ENCODE data around the gene SLCO1B3.
"Not testable (repeated sequence)": the region's sequence is repeated elsewhere in the genome, so short reads cannot be mapped to it uniquely, and the experiment has no call there.

The SLCO1B3 gene

GRCh38 chr12:20810487-20810886, at the start of gene SLCO1B3:
Gene SLCO1B3 (plus strand): TSS chr12:20810705. CDS start chr12:20815739, 5,034 bp downstream.
- no peak for DNase-seq (ENCODE audit: low spot score)

GRCh38 chr12:20777420-20777819, 33.1 kb upstream of the SLCO1B3 start:
- DNase-seq (ENCODE audit: low spot score) = no peak

- DNase-seq (ENCODE audit: low spot score) = no peak
These were observed 31.5 kb upstream of the SLCO1B3 start for GRCh38 chr12:20778969-20779368.

GRCh38 chr12:20779971-20780370, 30.5 kb upstream of the SLCO1B3 start:
- not testable (repeated sequence) for DNase-seq (ENCODE audit: low spot score)

- not testable (repeated sequence) for DNase-seq (ENCODE audit: low spot score)
These were observed 26.6 kb upstream of the SLCO1B3 start for GRCh38 chr12:20783796-20784357.

GRCh38 chr12:20792971-20793370, 17.5 kb upstream of the SLCO1B3 start:
- no peak for DNase-seq (ENCODE audit: low spot score)

- DNase-seq (ENCODE audit: low spot score) = no peak
These were observed 12.0 kb upstream of the SLCO1B3 start for GRCh38 chr12:20798554-20798953.

GRCh38 chr12:20800160-20800559, 10.3 kb upstream of the SLCO1B3 start:
- no peak for DNase-seq (ENCODE audit: low spot score)

- DNase-seq (ENCODE audit: low spot score) = no peak
These were observed 9.5 kb upstream of the SLCO1B3 start for GRCh38 chr12:20801035-20801434.

GRCh38 chr12:20805921-20806320, 4.6 kb upstream of the SLCO1B3 start:
- DNase-seq (ENCODE audit: low spot score) = no peak

- no peak for DNase-seq (ENCODE audit: low spot score)
These were observed 3.1 kb upstream of the SLCO1B3 start for GRCh38 chr12:20807192-20808080.

- no peak for DNase-seq (ENCODE audit: low spot score)
These were observed 2.0 kb upstream of the SLCO1B3 start for GRCh38 chr12:20808521-20808920.

GRCh38 chr12:20815574-20815973, 5.1 kb downstream of the SLCO1B3 start:
- DNase-seq (ENCODE audit: low spot score) = no peak

- no peak for DNase-seq (ENCODE audit: low spot score)
These were observed 11.9 kb downstream of the SLCO1B3 start for GRCh38 chr12:20822415-20822814.

- no peak for DNase-seq (ENCODE audit: low spot score)
These were observed 12.4 kb downstream of the SLCO1B3 start for GRCh38 chr12:20822925-20823324.

GRCh38 chr12:20829919-20830318, 19.4 kb downstream of the SLCO1B3 start:
- DNase-seq (ENCODE audit: low spot score) = no peak

- DNase-seq (ENCODE audit: low spot score) = no peak
These were observed 20.0 kb downstream of the SLCO1B3 start for GRCh38 chr12:20830456-20830855.

- DNase-seq (ENCODE audit: low spot score) = no peak
These were observed 22.4 kb downstream of the SLCO1B3 start for GRCh38 chr12:20832911-20833310.

GRCh38 chr12:20852649-20853048, 42.1 kb downstream of the SLCO1B3 start:
- no peak for DNase-seq (ENCODE audit: low spot score)

- no peak for DNase-seq (ENCODE audit: low spot score)
These were observed 52.6 kb downstream of the SLCO1B3 start for GRCh38 chr12:20863056-20863455.

GRCh38 chr12:20865873-20866272, 55.4 kb downstream of the SLCO1B3 start:
- no peak for DNase-seq (ENCODE audit: low spot score)

GRCh38 chr12:20868277-20868676, 57.8 kb downstream of the SLCO1B3 start:
- no peak for DNase-seq (ENCODE audit: low spot score)

- DNase-seq (ENCODE audit: low spot score) = no peak
These were observed 72.8 kb downstream of the SLCO1B3 start for GRCh38 chr12:20883288-20883687.

- DNase-seq (ENCODE audit: low spot score) = no peak
These were observed 74.6 kb downstream of the SLCO1B3 start for GRCh38 chr12:20885116-20885515.
